Choroid plexus epithelial cell (primary cell): Measurements from ENCODE around the gene MIPOL1.

ENCODE experiments used
- DNase-seq: peaks from one replicate; pipeline ENCODE4 v3.0.0-alpha.2; 2010; ENCODE audit warnings: low read depth
- H3K4me3 ChIP-seq: 2 replicates; pipeline ENCODE4 v1.5.1; 2011; ENCODE audit warnings: low read depth, mild to moderate bottlenecking, control low read depth, low read length, moderate library complexity
- CTCF ChIP-seq: conservative IDR thresholded peaks from 2 replicates; pipeline ENCODE4 v1.5.1; 2011; ENCODE audit warnings: low read depth, mild to moderate bottlenecking, control low read depth, inconsistent platforms, low read length, moderate library complexity

MIPOL1 gene

GRCh38 chr14:37598747-37599506 lies 401.2 kb downstream of the MIPOL1 start:
- H3K4me3 ChIP-seq, result no peak overlapping the region
- DNase-seq, result no peak
- TF ChIP-seq CTCF, result no peak

GRCh38 chr14:37599507-37600368 lies 402.0 kb downstream of the MIPOL1 start:
- no peak for DNase-seq
- no peak overlapping the region for H3K4me3 ChIP-seq
- TF ChIP-seq CTCF, result no peak

- no peak for DNase-seq
Observed at GRCh38 chr14:37600880-37601741, 403.4 kb downstream of the MIPOL1 start.

GRCh38 chr14:37601865-37602264 lies 404.1 kb downstream of the MIPOL1 start:
- TF ChIP-seq CTCF, result no peak
- no peak for DNase-seq
- H3K4me3 ChIP-seq, result no peak overlapping the region

More at GRCh38 chr14:37600880-37601741, 403.4 kb downstream of the MIPOL1 start:
- no peak for TF ChIP-seq CTCF
- H3K4me3 ChIP-seq, result no peak overlapping the region
